Measurements from ENCODE around the gene MBNL1.

Gene MBNL1

GRCh38 chr3:152243721-152244516 lies 24.8 kb upstream of the MBNL1 start:
- Histone ChIP-seq H3K9me3 (ENCODE audit: control insufficient read depth, insufficient read depth, low read length) (peaks cover 6% of the 10 kb centered on the region; the same call in 1 of the 2 replicates), H3K27me3 (ENCODE audit: control insufficient read depth, low read length) (no peaks in the 10 kb centered on the region), H3F3A (ENCODE audit: control insufficient read depth, insufficient read depth) (peaks cover 46% of the 10 kb centered on the region), H4K20me1 (ENCODE audit: control insufficient read depth, insufficient read depth, low read depth, low read length) (no peaks in the 10 kb centered on the region), H3K9me2 (replicated peaks; ENCODE audit: control insufficient read depth, low read length) (no peaks in the 10 kb centered on the region), H3K27ac (ENCODE audit: low read depth, low read length) (peak overlapping the region; percentile 93), H3K4me2 (ENCODE audit: low read length) (peak overlapping the region; percentile 85), H3K4me3 (ENCODE audit: low read length) (peak overlapping the region; percentile 76), H3K4me1 (ENCODE audit: control insufficient read depth, low read length) (peaks cover 59% of the 10 kb centered on the region), H3K36me3 (ENCODE audit: control insufficient read depth, low read length) (peaks cover 23% of the 10 kb centered on the region), H3K79me2 (ENCODE audit: control insufficient read depth, low read length) (peaks cover 43% of the 10 kb centered on the region)
- TF ChIP-seq EZH2phosphoT487 (IDR thresholded peaks at IDR 0.05; ENCODE audit: borderline replicate concordance, low read length) (no peak), CTCF (IDR thresholded peaks at IDR 0.05; ENCODE audit: low read depth, low read length, poor library complexity, severe bottlenecking) (no peak)

DNA sequence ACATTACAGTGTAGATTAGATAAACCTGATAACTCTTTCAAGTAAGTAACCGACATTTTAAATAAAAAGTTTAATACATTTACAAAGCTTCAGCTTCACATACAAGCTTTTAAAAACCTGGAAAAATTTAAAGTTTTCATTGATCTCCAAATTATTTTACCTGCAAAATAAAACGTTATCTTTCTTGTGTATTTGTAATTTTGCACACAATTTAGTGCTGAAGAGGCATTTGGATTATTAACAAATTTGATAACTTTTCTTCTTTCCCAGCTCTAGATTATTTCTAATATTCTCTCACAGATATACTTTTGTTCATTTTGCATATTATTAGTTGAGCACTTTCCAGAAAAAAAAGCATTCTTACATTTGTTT lies 24.2 kb upstream of the MBNL1 start:
- H3K9me3 ChIP-seq (ENCODE audit: control insufficient read depth, insufficient read depth, low read length) = peaks cover 6% of the 10 kb centered on the region; the same call in 1 of the 2 replicates
- peak overlapping the region; percentile 93 for H3K27ac ChIP-seq (ENCODE audit: low read depth, low read length)
- no peaks in the 10 kb centered on the region for H3K9me2 ChIP-seq (replicated peaks; ENCODE audit: control insufficient read depth, low read length)
- H3K4me3 ChIP-seq (ENCODE audit: low read length) = peak overlapping the region; percentile 76
- peaks cover 23% of the 10 kb centered on the region for H3K36me3 ChIP-seq (ENCODE audit: control insufficient read depth, low read length)
- peaks cover 43% of the 10 kb centered on the region for H3K79me2 ChIP-seq (ENCODE audit: control insufficient read depth, low read length)
- no peaks in the 10 kb centered on the region for H3K27me3 ChIP-seq (ENCODE audit: control insufficient read depth, low read length)
- TF ChIP-seq CTCF (IDR thresholded peaks at IDR 0.05; ENCODE audit: low read depth, low read length, poor library complexity, severe bottlenecking) (no peak), EZH2phosphoT487 (IDR thresholded peaks at IDR 0.05; ENCODE audit: borderline replicate concordance, low read length) (no peak)
- no peaks in the 10 kb centered on the region for H4K20me1 ChIP-seq (ENCODE audit: control insufficient read depth, insufficient read depth, low read depth, low read length)
- peak overlapping the region; percentile 85 for H3K4me2 ChIP-seq (ENCODE audit: low read length)
- H3K4me1 ChIP-seq (ENCODE audit: control insufficient read depth, low read length) = peaks cover 54% of the 10 kb centered on the region
- peaks cover 46% of the 10 kb centered on the region for H3F3A ChIP-seq (ENCODE audit: control insufficient read depth, insufficient read depth)

DNA sequence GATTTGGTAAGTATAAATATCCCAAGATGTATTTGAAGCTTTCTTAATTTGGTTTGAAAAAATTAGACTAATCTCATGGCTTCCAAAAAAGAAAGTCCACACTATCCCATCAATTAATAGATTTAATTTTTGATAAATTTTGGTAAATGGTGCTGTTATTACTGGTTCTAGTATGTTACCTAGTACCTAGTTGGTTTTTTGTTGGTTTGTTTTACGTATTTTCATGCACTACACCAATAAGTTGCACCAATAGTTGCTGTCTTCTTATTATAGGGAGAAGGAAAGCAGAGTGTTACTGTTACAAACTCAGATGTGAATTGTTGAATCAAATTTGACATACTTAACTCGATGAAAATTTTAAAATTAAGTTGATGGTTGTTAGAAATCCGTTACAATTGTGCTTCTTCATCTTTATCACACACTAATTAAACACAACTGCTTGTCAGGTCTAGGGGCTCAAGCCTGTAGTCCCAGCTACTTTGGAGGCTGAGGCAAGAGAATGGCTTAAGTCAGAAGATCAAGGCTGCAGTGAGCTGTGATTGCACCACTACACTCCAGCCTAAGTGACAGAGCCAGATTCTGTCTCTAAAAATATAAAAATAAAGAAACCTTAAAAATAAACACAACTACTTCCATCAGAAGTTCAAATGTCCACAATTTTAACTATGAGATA lies 23.1 kb upstream of the MBNL1 start:
- Histone ChIP-seq H3K27ac (ENCODE audit: low read depth, low read length) (peak overlapping the region; percentile 93), H3K9me3 (ENCODE audit: control insufficient read depth, insufficient read depth, low read length) (peaks cover 6% of the 10 kb centered on the region; the same call in 1 of the 2 replicates), H3K36me3 (ENCODE audit: control insufficient read depth, low read length) (peaks cover 19% of the 10 kb centered on the region), H3K4me2 (ENCODE audit: low read length) (peak overlapping the region; percentile 85), H3F3A (ENCODE audit: control insufficient read depth, insufficient read depth) (peaks cover 43% of the 10 kb centered on the region), H3K9me2 (replicated peaks; ENCODE audit: control insufficient read depth, low read length) (no peaks in the 10 kb centered on the region), H3K27me3 (ENCODE audit: control insufficient read depth, low read length) (no peaks in the 10 kb centered on the region), H4K20me1 (ENCODE audit: control insufficient read depth, insufficient read depth, low read depth, low read length) (no peaks in the 10 kb centered on the region), H3K4me3 (ENCODE audit: low read length) (peak overlapping the region; percentile 76), H3K79me2 (ENCODE audit: control insufficient read depth, low read length) (peaks cover 43% of the 10 kb centered on the region), H3K4me1 (ENCODE audit: control insufficient read depth, low read length) (peaks cover 42% of the 10 kb centered on the region)
- TF ChIP-seq EZH2phosphoT487 (IDR thresholded peaks at IDR 0.05; ENCODE audit: borderline replicate concordance, low read length) (no peak), CTCF (IDR thresholded peaks at IDR 0.05; ENCODE audit: low read depth, low read length, poor library complexity, severe bottlenecking) (no peak)
